Activated CD8-positive, alpha-beta memory T cell treated with anti-CD3 and anti-CD28 coated beads for 1 hour (primary cell): ENCODE data around the gene CD83.
"Not testable (repeated sequence)": the region's sequence is repeated elsewhere in the genome, so short reads cannot be mapped to it uniquely, and the experiment has no call there.

ENCODE experiments used
- DNase-seq, 2 donors: peaks; one replicate each; pipeline ENCODE4 v3.0.0-alpha.2; 2020; ENCODE audit warnings: low read depth in 1 of 2; ENCODE audit errors: extremely low read depth in 1 of 2

The CD83 gene

GRCh38 chr6:14146506-14147096 lies 29.0 kb downstream of the CD83 start:
- DNase-seq: no peak

GRCh38 chr6:14147891-14148290 lies 30.3 kb downstream of the CD83 start:
- DNase-seq: no peak

GRCh38 chr6:14148471-14148870 lies 30.9 kb downstream of the CD83 start:
- no peak for DNase-seq

DNA sequence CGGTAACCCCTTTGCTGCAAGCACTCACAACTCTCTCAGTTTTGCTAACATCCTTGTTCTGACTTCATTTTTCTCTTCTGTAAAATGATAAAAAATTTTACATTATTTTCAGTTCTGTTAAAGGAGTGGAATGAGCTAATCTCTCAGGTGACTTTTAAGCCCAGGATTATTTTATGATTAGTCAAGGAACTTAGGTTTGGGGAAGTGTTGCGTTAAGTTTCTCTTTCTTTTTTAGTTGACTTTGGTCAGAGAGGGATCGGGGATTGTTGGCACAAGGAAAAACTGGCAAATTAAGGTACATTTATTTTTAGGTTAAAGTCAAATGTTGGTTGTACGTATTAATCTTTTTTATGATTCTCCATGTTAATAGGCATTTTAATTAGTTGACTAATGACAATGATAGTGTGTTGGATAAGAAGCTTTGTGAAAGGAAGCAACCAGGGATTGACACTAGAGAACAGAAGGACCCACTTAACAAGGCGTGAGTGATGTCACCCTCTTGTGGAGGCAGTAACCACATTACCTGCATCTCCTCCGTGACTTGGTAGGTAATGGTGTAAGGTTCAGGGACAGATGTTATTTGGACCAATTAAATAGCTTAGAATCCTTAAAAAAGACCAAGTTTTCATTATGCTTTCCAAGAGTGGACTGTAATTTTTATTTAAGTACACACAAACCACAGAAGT lies 31.6 kb downstream of the CD83 start:
- no peak for DNase-seq

- DNase-seq: no peak
These were observed 32.2 kb downstream of the CD83 start for GRCh38 chr6:14149739-14150130.

GRCh38 chr6:14151300-14151699 lies 33.7 kb downstream of the CD83 start:
- DNase-seq: not testable (repeated sequence)

- DNase-seq: no peak
These were observed 34.2 kb downstream of the CD83 start for GRCh38 chr6:14151773-14152172.

DNA sequence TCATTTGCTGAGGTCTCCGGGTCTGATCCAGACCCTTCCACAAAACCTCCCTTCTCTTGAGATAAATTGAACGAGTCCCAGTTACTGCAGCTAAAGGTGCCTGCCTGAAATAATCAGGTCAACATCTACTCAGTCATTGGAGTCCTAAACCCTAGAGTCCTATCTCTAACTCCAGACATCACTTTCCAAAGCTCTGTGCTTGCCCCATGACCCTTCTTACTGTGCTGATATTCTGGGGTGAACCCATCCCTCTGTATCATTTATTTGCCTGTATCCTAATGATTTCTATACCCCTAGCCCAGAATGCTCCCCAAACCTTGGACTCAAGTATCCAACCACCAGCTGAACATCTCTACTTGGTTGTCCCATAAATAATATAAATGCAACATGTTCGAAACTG lies 35.7 kb downstream of the CD83 start:
- no peak for DNase-seq

DNA sequence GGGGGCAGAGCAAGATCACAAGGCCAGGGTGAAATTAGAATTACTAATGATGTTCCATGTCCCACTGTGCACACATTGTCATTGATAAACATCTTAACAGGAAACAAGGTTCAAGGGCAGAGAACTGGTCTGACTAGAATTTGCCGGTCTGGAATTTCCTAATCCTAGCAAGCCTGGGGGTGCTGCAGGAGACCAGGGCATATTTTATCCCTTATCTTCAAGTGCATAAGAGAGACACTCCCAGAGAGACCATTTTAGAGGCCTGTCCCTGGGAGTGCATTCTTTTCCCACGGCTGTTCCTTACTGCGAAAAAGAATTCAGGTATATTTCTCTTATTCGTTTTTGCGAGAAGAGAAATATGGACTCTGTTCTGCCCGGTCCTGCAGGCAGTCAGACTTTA lies 41.5 kb downstream of the CD83 start:
- no peak for DNase-seq

- DNase-seq: no peak
These were observed 45.3 kb downstream of the CD83 start for GRCh38 chr6:14162826-14163225.

- DNase-seq: no peak
These were observed 47.5 kb downstream of the CD83 start for GRCh38 chr6:14165091-14165490.

DNA sequence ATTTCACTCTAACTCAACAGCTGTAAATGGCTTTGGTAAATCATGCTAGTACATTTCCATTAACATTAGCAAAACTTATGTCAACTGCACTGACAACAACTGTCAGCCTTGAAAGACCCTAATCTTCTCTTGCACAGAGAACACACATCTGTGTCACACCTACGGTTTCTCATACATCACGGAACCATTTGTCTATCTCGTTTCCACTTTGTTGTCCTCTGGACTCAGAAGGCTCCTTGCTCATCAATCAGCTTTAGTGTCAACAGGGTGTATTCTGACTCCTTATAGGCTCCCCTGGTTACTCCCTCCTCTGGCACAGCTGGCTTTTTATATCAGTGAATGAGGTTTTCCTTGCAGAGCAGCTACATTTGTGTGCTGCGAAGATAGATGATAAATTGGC lies 49.3 kb downstream of the CD83 start:
- DNase-seq: no peak

DNA sequence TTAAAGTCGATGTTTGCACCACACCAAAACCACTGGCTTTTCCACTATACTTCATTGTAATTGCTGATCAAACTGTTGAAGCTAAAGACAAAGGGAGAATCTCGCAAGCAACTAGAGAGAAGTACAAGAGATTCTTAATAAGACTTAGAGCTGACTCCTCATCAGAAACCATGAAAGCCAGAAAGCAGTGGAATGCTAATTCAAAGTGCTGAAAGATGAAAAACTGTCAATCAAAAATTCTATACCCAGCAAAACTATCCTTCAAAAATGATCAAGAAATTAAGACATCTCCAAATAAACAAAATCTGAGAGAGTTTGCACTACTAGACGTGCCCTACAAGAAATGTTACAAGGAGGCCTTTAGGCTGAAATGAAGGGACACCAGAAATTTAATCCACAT lies 52.6 kb downstream of the CD83 start:
- no peak for DNase-seq

- no peak for DNase-seq
These were observed 55.0 kb downstream of the CD83 start for GRCh38 chr6:14172562-14172961.

DNA sequence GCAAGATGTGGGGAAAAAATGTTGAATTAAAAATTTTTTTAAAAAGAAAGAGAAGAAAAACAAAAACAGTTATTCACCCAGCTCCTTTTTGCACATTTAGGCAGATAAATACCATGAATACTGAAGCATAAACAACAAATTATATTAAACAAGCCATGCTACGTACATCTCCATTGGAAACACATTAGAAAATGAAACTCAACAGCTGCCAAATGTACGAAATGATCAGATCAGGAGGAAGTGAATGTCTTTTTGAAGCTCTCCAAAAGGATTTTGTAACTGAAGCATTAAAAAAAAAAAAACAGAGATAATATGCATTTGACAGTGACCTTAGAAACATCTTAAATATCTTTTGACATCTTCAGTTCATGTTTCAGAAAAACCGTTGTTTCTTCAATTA lies 56.7 kb downstream of the CD83 start:
- no peak for DNase-seq

DNA sequence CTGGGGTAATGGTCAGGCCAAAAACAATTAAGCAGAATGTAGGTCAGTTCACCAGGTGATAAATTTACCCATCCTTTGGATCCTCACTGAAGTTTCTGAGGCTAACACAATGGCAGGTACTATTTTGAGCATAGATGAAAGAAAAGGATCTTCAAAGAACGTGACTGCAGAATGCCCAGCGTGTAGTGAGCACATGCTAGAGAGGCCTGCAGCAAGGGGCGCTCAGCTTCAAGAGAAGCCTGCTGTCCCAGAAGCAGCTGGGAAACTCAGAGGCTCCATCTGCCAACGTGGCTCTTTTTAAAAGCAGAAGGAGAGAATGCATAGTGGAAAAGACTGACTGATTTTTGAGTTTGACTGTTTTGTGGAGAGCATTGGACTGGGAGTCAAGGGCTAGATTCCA lies 57.4 kb downstream of the CD83 start:
- no peak for DNase-seq

GRCh38 chr6:14176429-14176828 lies 58.9 kb downstream of the CD83 start:
- no peak for DNase-seq

DNA sequence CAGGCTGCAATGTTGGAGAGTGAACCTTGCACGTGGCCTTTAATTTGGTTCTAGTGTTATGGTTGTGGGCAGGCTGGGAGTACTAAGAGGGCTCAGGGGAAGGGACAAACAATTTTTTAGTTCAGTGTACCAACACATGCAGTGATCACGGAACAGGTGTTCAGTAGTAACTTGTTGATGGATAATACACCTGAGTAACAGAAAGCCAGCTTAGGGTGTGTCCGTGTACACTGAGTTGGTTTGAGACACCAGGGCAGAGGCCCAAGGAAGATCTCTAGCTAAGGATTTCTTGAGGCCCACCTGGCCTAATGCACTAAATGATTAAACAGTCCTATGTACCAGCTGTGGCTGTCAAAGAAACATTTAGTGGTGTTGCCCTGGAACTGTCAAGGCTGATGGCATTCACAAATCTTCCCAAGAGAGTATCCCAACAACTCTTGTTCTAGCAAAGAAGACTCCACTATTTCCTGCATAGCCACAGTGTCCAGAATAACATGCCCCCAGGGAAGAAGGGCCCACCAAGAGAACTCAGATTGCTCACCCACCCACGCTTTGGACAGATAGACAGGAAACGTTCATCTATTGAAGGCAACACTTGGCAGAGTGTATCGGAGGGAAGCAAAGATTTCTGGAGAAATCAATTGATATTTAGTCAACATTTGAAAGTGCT lies 60.0 kb downstream of the CD83 start:
- DNase-seq: no peak

GRCh38 chr6:14178083-14178445 lies 60.5 kb downstream of the CD83 start:
- DNase-seq: no peak

- DNase-seq: no peak
These were observed 63.0 kb downstream of the CD83 start for GRCh38 chr6:14180609-14181008.

- DNase-seq: no peak
These were observed 65.3 kb downstream of the CD83 start for GRCh38 chr6:14182916-14183315.
